ENCODE results near the gene CCDC88C. TPM values are rescaled to one million over a fixed set of nuclear protein-coding genes. Genes with fewer than 3 reads are reported as not detected.

CCDC88C gene
- total RNA-seq, 2 donors from 2014 or later, result 4.0 to 4.4 TPM

GRCh38 chr14:91358025-91358319 lies 59.6 kb downstream of the CCDC88C start:
- no peaks in the 10 kb centered on the region for H3K36me3 ChIP-seq
- TF ChIP-seq CTCF (IDR thresholded peaks at IDR 0.05), result no peak
- no peaks in the 10 kb centered on the region for H3K27me3 ChIP-seq
- H3K27ac ChIP-seq, result no peak overlapping the region
- no peaks in the 10 kb centered on the region for H3K9me3 ChIP-seq
- no peak for DNase-seq (ENCODE audit: low spot score)
- peaks cover 0 to 2% of the 10 kb centered on the region in 2 donors for H3K4me1 ChIP-seq
- H3K4me3 ChIP-seq, result no peak overlapping the region

- DNase-seq (ENCODE audit: low spot score), result no peak
- TF ChIP-seq CTCF (IDR thresholded peaks at IDR 0.05), result no peak
- Histone ChIP-seq H3K27ac (no peak overlapping the region), H3K27me3 (no peaks in the 10 kb centered on the region), H3K9me3 (no peaks in the 10 kb centered on the region), H3K36me3 (no peaks in the 10 kb centered on the region), H3K4me1 (peaks cover 0 to 8% of the 10 kb centered on the region in 2 donors), H3K4me3 (no peak overlapping the region)
These were observed 60.2 kb downstream of the CCDC88C start for GRCh38 chr14:91357272-91358024.

- Histone ChIP-seq H3K4me3 (no peak overlapping the region), H3K9me3 (no peaks in the 10 kb centered on the region), H3K36me3 (no peaks in the 10 kb centered on the region), H3K4me1 (peaks cover 0 to 18% of the 10 kb centered on the region in 2 donors), H3K27ac (no peak overlapping the region), H3K27me3 (no peaks in the 10 kb centered on the region)
- no peak for TF ChIP-seq CTCF (IDR thresholded peaks at IDR 0.05)
- no peak for DNase-seq (ENCODE audit: low spot score)
These were observed 61.3 kb downstream of the CCDC88C start for GRCh38 chr14:91356181-91356763.

GRCh38 chr14:91354979-91355685 lies 62.5 kb downstream of the CCDC88C start:
- H3K4me1 ChIP-seq, result peaks cover 0 to 20% of the 10 kb centered on the region in 2 donors
- H3K27me3 ChIP-seq, result no peaks in the 10 kb centered on the region
- no peaks in the 10 kb centered on the region for H3K9me3 ChIP-seq
- no peak overlapping the region for H3K4me3 ChIP-seq
- no peak for DNase-seq (ENCODE audit: low spot score)
- TF ChIP-seq CTCF (IDR thresholded peaks at IDR 0.05), result no peak
- H3K27ac ChIP-seq, result no peak overlapping the region
- no peaks in the 10 kb centered on the region for H3K36me3 ChIP-seq

- TF ChIP-seq CTCF (IDR thresholded peaks at IDR 0.05), result no peak
- no peaks in the 10 kb centered on the region for H3K36me3 ChIP-seq
- H3K9me3 ChIP-seq, result no peaks in the 10 kb centered on the region
- no peaks in the 10 kb centered on the region for H3K27me3 ChIP-seq
- H3K4me1 ChIP-seq, result peaks cover 0 to 27% of the 10 kb centered on the region in 2 donors
- no peak overlapping the region for H3K4me3 ChIP-seq
- H3K27ac ChIP-seq, result no peak overlapping the region
- no peak for DNase-seq (ENCODE audit: low spot score)
These were observed 63.3 kb downstream of the CCDC88C start for GRCh38 chr14:91354221-91354916.

All from right atrium auricular region (tissue), 2 donors.